Upper lobe of left lung (tissue), 6 donors: Measurements from ENCODE around the gene ARHGEF39. TPM values are rescaled to one million over a fixed set of nuclear protein-coding genes. Genes with fewer than 3 reads are reported as not detected.
A peak's percentile ranks its signal among the peaks of the same experiment; 100 is the strongest.
"Not testable (repeated sequence)": the region's sequence is repeated elsewhere in the genome, so short reads cannot be mapped to it uniquely, and the experiment has no call there.

Source experiments
- ATAC-seq, 2 donors: fragments of 200-7000 bp; cut with Tn5 transposase; one replicate each; pipeline ENCODE4 v1.9.1; 2022; ENCODE audit warnings: mild to moderate bottlenecking in 2 of 2, moderate library complexity in 2 of 2; ENCODE audit not compliant: low FRiP score in 2 of 2
- DNase-seq, 2 donors: peaks; one replicate each; pipeline ENCODE4 v3.0.0-alpha.2; 2019 to 2020
- H3K27ac ChIP-seq, 4 donors: fragments of 200-600 bp; sonication (generic); one replicate each; pipeline ENCODE4 v1.5.1; 2016 to 2019
- H3K27me3 ChIP-seq, 4 donors: fragments of 200-600 bp; sonication (generic); one replicate each; pipeline ENCODE4 v1.5.1; 2017 to 2019
- H3K36me3 ChIP-seq, 4 donors: fragments of 200-600 bp; sonication (generic); one replicate each; pipeline ENCODE4 v1.5.1; 2016 to 2019
- H3K4me1 ChIP-seq, 4 donors: fragments of 200-600 bp; sonication (generic); one replicate each; pipeline ENCODE4 v1.5.1; 2018 to 2019
- H3K4me3 ChIP-seq, 4 donors: fragments of 200-600 bp; sonication (generic); one replicate each; pipeline ENCODE4 v1.5.1; 2017 to 2019; ENCODE audit warnings: mild to moderate bottlenecking in 2 of 4, moderate library complexity in 1 of 4
- H3K9me3 ChIP-seq, 4 donors: fragments of 200-600 bp; sonication (generic); one replicate each; pipeline ENCODE4 v1.5.1; 2018 to 2019
- CTCF ChIP-seq, 6 experiments: fragments of 450-650 bp in 4 of 6; fragments of 200-600 bp in 2 of 6; sonication (generic) in 2 of 6; IDR thresholded peaks; one replicate each; pipeline ENCODE4 v1.5.1; 2016 to 2019; ENCODE audit warnings: antibody characterized with exemption in 6 of 6
- EP300 ChIP-seq, 4 donors: sonication (generic); formaldehyde crosslinking; IDR thresholded peaks; one replicate each; pipeline ENCODE4 v1.5.1; 2017; ENCODE audit warnings: antibody characterized with exemption in 4 of 4, control low read depth in 2 of 4
- POLR2A ChIP-seq, 4 donors: fragments of 450-650 bp; IDR thresholded peaks; one replicate each; pipeline ENCODE4 v1.5.1; 2016 to 2017; ENCODE audit warnings: antibody characterized with exemption in 4 of 4, mild to moderate bottlenecking in 2 of 4
- POLR2AphosphoS5 ChIP-seq, 2 donors: sonication (generic); formaldehyde crosslinking; IDR thresholded peaks; one replicate each; pipeline ENCODE4 v1.5.1; 2017; ENCODE audit warnings: antibody characterized with exemption in 2 of 2
- WGBS, 2 donors: methylation state at CpG; one replicate each; pipeline ENCODE4 v1.1.5; 2017 to 2018; 5-methylcytosine and 5-hydroxymethylcytosine counted together
- total RNA-seq, 6 donors: library from RNA; depleted of rRNA in 4 of 6; stranded (reverse); fragments of >200 nt in 4 of 6; gene quantifications; one replicate each; pipeline versions ENCODE4 v1.1.0 to v1.2.1, GENCODE V29; 2016 to 2021
- donor health status: DM: no; HTN: no; CAD: no; lungs with moderate emphysema.
- donor health status: DM: no; HTN: yes; CAD: no; lungs with severe emphysema.

Gene ARHGEF39
- total RNA-seq, 6 donors from 2014 or later = 0.30 to 1.1 (median 0.37) TPM; not detected in 1

GRCh38 chr9:35639631-35640030 lies 25.4 kb downstream of the ARHGEF39 start:
- Histone ChIP-seq H3K27me3 (no peaks in the 10 kb centered on the region), H3K9me3 (no peaks in the 10 kb centered on the region), H3K36me3 (no peaks in the 10 kb centered on the region), H3K4me3 (no peak overlapping the region), H3K4me1 (peaks cover 4 to 16% (median 14%) of the 10 kb centered on the region in 4 donors), H3K27ac (no peak overlapping the region)
- ATAC-seq (no peak), DNase-seq (no peak)
- WGBS, 2 donors = 80 to 86% methylated on average over 1 of the region's 1 CpG
- TF ChIP-seq EP300 (IDR thresholded peaks at IDR 0.05) (no peak), POLR2A (IDR thresholded peaks at IDR 0.05) (no peak), POLR2AphosphoS5 (IDR thresholded peaks at IDR 0.05) (no peak), CTCF (IDR thresholded peaks at IDR 0.05) (no peak)

GRCh38 chr9:35639225-35639624 lies 25.8 kb downstream of the ARHGEF39 start:
- not testable (repeated sequence) for H3K36me3 ChIP-seq, H3K9me3 ChIP-seq, ATAC-seq, H3K27me3 ChIP-seq, H3K4me3 ChIP-seq, H3K27ac ChIP-seq, DNase-seq
- peaks cover 4 to 16% (median 14%) of the 10 kb centered on the region in 4 donors for H3K4me1 ChIP-seq
- 36 to 58% methylated on average over 1 of the region's 1 CpG for WGBS, 2 donors

DNA sequence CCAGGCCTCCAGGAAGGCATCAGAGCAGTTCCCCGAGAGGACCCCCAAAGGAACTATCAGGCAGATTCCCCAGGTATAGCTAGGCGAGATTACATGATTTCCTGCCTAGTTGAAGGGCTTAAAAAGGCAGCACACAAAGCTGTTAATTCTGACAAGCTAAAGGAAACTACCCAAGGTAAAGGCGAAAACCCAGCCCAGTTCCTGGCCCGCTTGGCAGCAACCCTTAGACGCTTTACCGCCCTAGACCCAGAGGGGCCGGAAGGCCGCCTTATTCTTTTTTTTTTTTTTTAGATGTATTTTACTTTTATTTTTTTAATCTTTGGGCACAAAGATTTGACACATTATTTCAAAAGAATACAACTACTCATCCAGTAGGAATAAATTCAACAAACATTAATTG lies 26.2 kb downstream of the ARHGEF39 start:
- H3K27ac ChIP-seq, ATAC-seq, DNase-seq, H3K9me3 ChIP-seq, H3K27me3 ChIP-seq, H3K4me3 ChIP-seq, H3K36me3 ChIP-seq: not testable (repeated sequence)
- H3K4me1 ChIP-seq = peaks cover 4 to 16% (median 14%) of the 10 kb centered on the region in 4 donors
- WGBS, 2 donors = 76% methylated on average over 6 to 8 of the region's 8 CpGs

DNA sequence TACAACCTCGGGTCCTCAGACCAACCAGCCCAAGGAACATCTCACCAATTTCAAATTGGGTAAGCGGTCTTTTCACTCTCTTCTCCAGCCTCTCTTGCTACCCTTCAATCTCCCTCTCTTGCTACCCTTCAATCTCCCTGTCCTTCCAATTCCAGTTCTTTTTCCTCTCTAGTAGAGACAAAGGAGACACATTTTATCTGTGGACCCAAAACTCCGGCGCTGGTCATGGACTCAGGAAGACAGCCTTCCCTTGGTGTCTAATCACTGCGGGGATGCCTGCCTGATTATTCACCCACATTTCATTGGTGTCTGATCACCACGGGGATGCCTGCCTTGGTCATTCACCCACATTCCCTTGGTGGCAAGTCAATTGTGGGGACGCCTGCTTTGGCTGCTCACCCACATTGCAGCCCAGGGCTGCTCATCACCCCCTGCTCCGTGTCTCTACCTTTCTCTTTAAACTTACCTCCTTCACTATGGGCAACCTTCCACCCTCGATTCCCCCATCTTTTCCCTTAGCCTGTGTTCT lies 27.5 kb downstream of the ARHGEF39 start:
- H3K27me3 ChIP-seq, ATAC-seq, H3K36me3 ChIP-seq, DNase-seq, H3K27ac ChIP-seq, H3K9me3 ChIP-seq, H3K4me3 ChIP-seq: not testable (repeated sequence)
- 93 to 97% methylated on average over 9 of the region's 9 CpGs for WGBS, 2 donors
- peaks cover 4 to 16% (median 14%) of the 10 kb centered on the region in 4 donors for H3K4me1 ChIP-seq

- WGBS, 2 donors = 81 to 93% methylated on average over 6 of the region's 6 CpGs
- H3K27ac ChIP-seq = peak overlapping the region in 2 of 4 donors; percentile 72
- not testable (repeated sequence) for H3K9me3 ChIP-seq, ATAC-seq, H3K27me3 ChIP-seq, DNase-seq, H3K36me3 ChIP-seq, H3K4me3 ChIP-seq
- peaks cover 4 to 16% (median 14%) of the 10 kb centered on the region in 4 donors for H3K4me1 ChIP-seq
Observed at GRCh38 chr9:35636877-35637246, 28.1 kb downstream of the ARHGEF39 start.

- WGBS, 2 donors = 62 to 73% methylated on average over 9 of the region's 9 CpGs
- no peaks in the 10 kb centered on the region for H3K9me3 ChIP-seq
- H3K36me3 ChIP-seq = no peaks in the 10 kb centered on the region
- H3K27me3 ChIP-seq = no peaks in the 10 kb centered on the region
- ATAC-seq = peak in 1 of 2 donors; percentile 64
- H3K4me1 ChIP-seq = peaks cover 4 to 16% (median 14%) of the 10 kb centered on the region in 4 donors
- H3K27ac ChIP-seq = peak overlapping the region; percentile 24 to 72 (median 52)
- no peak overlapping the region for H3K4me3 ChIP-seq
- DNase-seq = no peak
- TF ChIP-seq POLR2A (IDR thresholded peaks at IDR 0.05) = peak in 1 of 4 donors; percentile 38
- TF ChIP-seq EP300 (IDR thresholded peaks at IDR 0.05) = no peak
Observed at GRCh38 chr9:35636135-35636876, 28.7 kb downstream of the ARHGEF39 start.

- no peak for ATAC-seq
- DNase-seq = no peak
- Histone ChIP-seq H3K27ac (peak overlapping the region; percentile 24 to 72 (median 52)), H3K4me1 (peaks cover 4 to 16% (median 14%) of the 10 kb centered on the region in 4 donors), H3K4me3 (no peak overlapping the region), H3K27me3 (no peaks in the 10 kb centered on the region), H3K36me3 (no peaks in the 10 kb centered on the region), H3K9me3 (no peaks in the 10 kb centered on the region)
- TF ChIP-seq POLR2A (IDR thresholded peaks at IDR 0.05) (no peak), POLR2AphosphoS5 (IDR thresholded peaks at IDR 0.05) (no peak), CTCF (IDR thresholded peaks at IDR 0.05) (no peak), EP300 (IDR thresholded peaks at IDR 0.05) (no peak)
Observed at GRCh38 chr9:35635730-35636129, 29.3 kb downstream of the ARHGEF39 start.
